Vagina (tissue), 2 donors: ENCODE measurements around the gene ID1.

Experiments used
- CTCF ChIP-seq, 3 experiments: fragments of 450-650 bp in 2 of 3; fragments of 200-600 bp in 1 of 3; sonication (generic) in 1 of 3; IDR thresholded peaks; one replicate each; pipeline ENCODE4 v1.5.1; 2017 to 2019; ENCODE audit warnings: antibody characterized with exemption in 3 of 3, mild to moderate bottlenecking in 2 of 3, moderate library complexity in 2 of 3
- POLR2A ChIP-seq, 2 donors: fragments of 450-650 bp; IDR thresholded peaks; one replicate each; pipeline ENCODE4 v1.6.1; 2017; ENCODE audit warnings: antibody characterized with exemption in 2 of 2, mild to moderate bottlenecking in 2 of 2, moderate library complexity in 2 of 2
- POLR2AphosphoS5 ChIP-seq, 2 donors: sonication (generic); formaldehyde crosslinking; IDR thresholded peaks; one replicate each; pipeline ENCODE4 v1.9.0; 2017; ENCODE audit warnings: antibody characterized with exemption in 2 of 2, mild to moderate bottlenecking in 2 of 2, low read depth in 1 of 2; ENCODE audit not compliant: insufficient read depth in 1 of 2

- TF ChIP-seq CTCF (IDR thresholded peaks at IDR 0.05) (no peak), POLR2AphosphoS5 (IDR thresholded peaks at IDR 0.05; ENCODE audit: insufficient read depth in 1 of 2, low read depth in 1 of 2) (no peak), POLR2A (IDR thresholded peaks at IDR 0.05) (no peak)
These were observed 37.7 kb downstream of the ID1 start for GRCh38 chr20:31642837-31643236.
